DMS79 (cell line): ENCODE measurements around the gene CALHM5.
"Not testable (repeated sequence)": the region's sequence is repeated elsewhere in the genome, so short reads cannot be mapped to it uniquely, and the experiment has no call there.

ENCODE experiments used
- DNase-seq: peaks from one replicate; lab custom pipeline; 2025; lab: John Stamatoyannopoulos, UW

The CALHM5 gene

GRCh38 chr6:116511424-116512110 is at the start of gene CALHM5:
TSS of gene CALHM5 (plus strand) at chr6:116511639. CDS start at chr6:116511697, 58 bp downstream.
- DNase-seq = no peak

- no peak for DNase-seq
Measured at GRCh38 chr6:116461932-116462885, 49.2 kb upstream of the CALHM5 start.

- DNase-seq = no peak
Measured at GRCh38 chr6:116463301-116463700, 48.1 kb upstream of the CALHM5 start.

GRCh38 chr6:116465246-116465645 is 46.2 kb upstream of the CALHM5 start:
- no peak for DNase-seq

GRCh38 chr6:116467096-116467495 is 44.3 kb upstream of the CALHM5 start:
- DNase-seq = no peak

GRCh38 chr6:116467514-116467913 is 43.9 kb upstream of the CALHM5 start:
- no peak for DNase-seq

- no peak for DNase-seq
Measured at GRCh38 chr6:116468293-116468692, 43.1 kb upstream of the CALHM5 start.

GRCh38 chr6:116471531-116471930 is 39.9 kb upstream of the CALHM5 start:
- no peak for DNase-seq

GRCh38 chr6:116472706-116473105 is 38.7 kb upstream of the CALHM5 start:
- DNase-seq = no peak

- DNase-seq = no peak
Measured at GRCh38 chr6:116475141-116475540, 36.3 kb upstream of the CALHM5 start.

- no peak for DNase-seq
Measured at GRCh38 chr6:116476002-116476678, 35.3 kb upstream of the CALHM5 start.

- no peak for DNase-seq
Measured at GRCh38 chr6:116482780-116483179, 28.7 kb upstream of the CALHM5 start.

- peak; percentile 21 for DNase-seq
Measured at GRCh38 chr6:116483616-116484015, 27.8 kb upstream of the CALHM5 start.

- peak; percentile 14 for DNase-seq
Measured at GRCh38 chr6:116485559-116486184, 25.8 kb upstream of the CALHM5 start.

- no peak for DNase-seq
Measured at GRCh38 chr6:116491610-116492330, 19.7 kb upstream of the CALHM5 start.

- DNase-seq = no peak
Measured at GRCh38 chr6:116492331-116493067, 18.9 kb upstream of the CALHM5 start.

GRCh38 chr6:116495161-116495560 is 16.3 kb upstream of the CALHM5 start:
- not testable (repeated sequence) for DNase-seq

- no peak for DNase-seq
Measured at GRCh38 chr6:116497113-116497676, 14.2 kb upstream of the CALHM5 start.

- no peak for DNase-seq
Measured at GRCh38 chr6:116500969-116501433, 10.4 kb upstream of the CALHM5 start.

- no peak for DNase-seq
Measured at GRCh38 chr6:116507324-116507723, 4.1 kb upstream of the CALHM5 start.
